DOHH2 (cell line): ENCODE data around the gene COL4A1.

Experiments
- H3F3A ChIP-seq: fragments of 200-600 bp; sonication (generic), shearing (Covaris generic); 2 replicates; pipeline ENCODE4 v1.6.0; 2016; ENCODE audit warnings: antibody characterized with exemption, mild to moderate bottlenecking; ENCODE audit not compliant: control insufficient read depth, insufficient read depth
- H3K27ac ChIP-seq: fragments of 200-600 bp; sonication (generic); 2 replicates; pipeline ENCODE4 v1.5.1; 2014; ENCODE audit warnings: low read depth, mild to moderate bottlenecking, low read length, moderate library complexity
- H3K27me3 ChIP-seq: fragments of 200-600 bp; sonication (generic); 2 replicates; pipeline ENCODE4 v1.6.1; 2014; ENCODE audit warnings: mild to moderate bottlenecking, low read length, mixed read lengths; ENCODE audit not compliant: control insufficient read depth
- H3K36me3 ChIP-seq: fragments of 200-600 bp; sonication (generic); 2 replicates; pipeline ENCODE4 v1.6.1; 2014; ENCODE audit warnings: mild to moderate bottlenecking, low read length, moderate library complexity, mixed read lengths; ENCODE audit not compliant: control insufficient read depth
- H3K4me1 ChIP-seq: fragments of 200-600 bp; sonication (generic); 2 replicates; pipeline ENCODE4 v1.6.1; 2014; ENCODE audit warnings: mild to moderate bottlenecking, low read length, mixed read lengths; ENCODE audit not compliant: control insufficient read depth
- H3K4me2 ChIP-seq: fragments of 200-600 bp; sonication (generic); 2 replicates; pipeline ENCODE4 v1.6.0; 2014; ENCODE audit warnings: mild to moderate bottlenecking, low read length, moderate library complexity
- H3K4me3 ChIP-seq: fragments of 200-600 bp; sonication (generic); 2 replicates; pipeline ENCODE4 v1.5.1; 2014; ENCODE audit warnings: mild to moderate bottlenecking, low read length, mixed read lengths
- H3K79me2 ChIP-seq: fragments of 200-600 bp; sonication (generic); 2 replicates; pipeline ENCODE4 v1.6.1; 2014; ENCODE audit warnings: mild to moderate bottlenecking, low read length, mixed read lengths; ENCODE audit not compliant: control insufficient read depth
- H3K9me2 ChIP-seq: fragments of 200-600 bp; sonication (generic); replicated peaks from 2 replicates; pipeline ENCODE4 v1.6.1; 2014; ENCODE audit warnings: mild to moderate bottlenecking, low read length, mixed read lengths; ENCODE audit not compliant: control insufficient read depth
- H3K9me3 ChIP-seq: fragments of 200-600 bp; sonication (generic); 2 replicates; pipeline ENCODE4 v1.6.1; 2014; ENCODE audit warnings: antibody characterized with exemption, low read length, mixed read lengths; ENCODE audit not compliant: control insufficient read depth, insufficient read depth
- H4K20me1 ChIP-seq: fragments of 200-600 bp; sonication (generic); 2 replicates; pipeline ENCODE4 v1.6.0; 2014; ENCODE audit warnings: low read depth, mild to moderate bottlenecking, antibody characterized with exemption, low read length, moderate library complexity; ENCODE audit not compliant: control insufficient read depth, insufficient read depth
- CTCF ChIP-seq: fragments of 200-600 bp; sonication (generic); IDR thresholded peaks from one replicate; pipeline ENCODE4 v1.5.1; 2014; ENCODE audit warnings: antibody characterized with exemption, mild to moderate bottlenecking, low read depth, low read length; ENCODE audit not compliant: poor library complexity, severe bottlenecking
- EZH2phosphoT487 ChIP-seq: fragments of 200-600 bp; sonication (generic); IDR thresholded peaks from 2 replicates; pipeline ENCODE4 v1.6.1; 2017; ENCODE audit warnings: borderline replicate concordance, mild to moderate bottlenecking, antibody characterized with exemption, low read length, moderate library complexity, mixed read lengths

Gene COL4A1

DNA sequence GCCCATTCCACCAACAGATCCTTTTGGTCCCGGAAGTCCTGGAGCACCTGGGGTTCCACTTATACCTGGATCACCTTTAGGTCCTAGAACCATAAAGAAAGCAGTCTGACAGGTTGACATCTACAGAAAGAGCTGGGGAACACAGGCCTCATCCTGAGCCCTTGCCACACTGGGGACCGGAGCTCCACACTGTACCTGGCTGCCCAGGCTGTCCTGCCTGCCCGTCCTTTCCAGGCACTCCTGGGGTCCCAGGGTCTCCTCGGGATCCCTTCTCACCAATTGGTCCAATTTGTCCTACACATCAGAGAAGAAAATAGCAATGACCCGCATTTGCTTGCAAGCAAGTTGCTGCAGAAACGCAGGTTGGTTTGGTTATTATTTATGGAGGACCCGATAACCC, 130.5 kb downstream of the COL4A1 start:
- TF ChIP-seq EZH2phosphoT487 (no peak), CTCF (no peak)
- Histone ChIP-seq H3K36me3 (no peaks in the 10 kb centered on the region), H3K4me1 (no peaks in the 10 kb centered on the region)

DNA sequence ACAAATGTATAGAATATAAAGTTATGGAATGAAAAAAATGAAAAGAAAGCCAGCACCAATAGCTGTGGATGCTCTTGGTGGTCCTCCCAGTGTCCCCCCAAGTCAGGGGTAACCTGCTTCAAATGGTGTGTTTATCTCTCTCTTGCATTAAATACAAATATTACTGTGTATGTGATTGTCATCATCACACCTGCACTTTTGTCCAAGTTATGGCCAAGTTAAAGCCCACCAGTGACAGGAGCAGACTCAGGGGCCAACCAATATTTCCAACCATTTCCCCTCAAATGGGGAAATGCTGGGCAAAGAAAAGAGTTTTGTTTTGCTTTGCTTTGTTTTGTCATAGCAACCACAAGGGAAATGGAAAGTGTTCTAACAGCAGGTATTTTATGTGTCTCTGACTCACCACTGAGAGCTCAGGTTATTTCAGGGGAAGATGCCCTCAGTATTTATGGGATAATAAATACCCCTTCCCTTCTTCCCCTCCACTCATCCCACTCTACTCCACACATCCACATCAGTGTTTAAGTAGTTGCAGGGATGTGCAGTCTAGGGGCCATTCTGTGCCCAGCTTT, 133.6 kb downstream of the COL4A1 start:
- H3K9me2 ChIP-seq, result no peaks in the 10 kb centered on the region
- no peak overlapping the region for H3K4me3 ChIP-seq
- TF ChIP-seq CTCF, result no peak
- no peak for TF ChIP-seq EZH2phosphoT487
- H3K4me2 ChIP-seq, result no peak overlapping the region
- H3K4me1 ChIP-seq, result no peaks in the 10 kb centered on the region
- no peaks in the 10 kb centered on the region for H3K36me3 ChIP-seq
- H3F3A ChIP-seq, result no peaks in the 10 kb centered on the region
- no peaks in the 10 kb centered on the region for H3K9me3 ChIP-seq
- no peaks in the 10 kb centered on the region for H3K79me2 ChIP-seq
- H4K20me1 ChIP-seq, result no peaks in the 10 kb centered on the region
- H3K27me3 ChIP-seq, result no peaks in the 10 kb centered on the region
- H3K27ac ChIP-seq, result no peak overlapping the region

More for the DNA sequence above, 130.5 kb downstream of the COL4A1 start:
- Histone ChIP-seq H3K4me2 (no peak overlapping the region), H3K79me2 (no peaks in the 10 kb centered on the region), H3K27ac (no peak overlapping the region), H3F3A (no peaks in the 10 kb centered on the region), H3K4me3 (no peak overlapping the region), H4K20me1 (no peaks in the 10 kb centered on the region), H3K27me3 (no peaks in the 10 kb centered on the region), H3K9me2 (no peaks in the 10 kb centered on the region), H3K9me3 (no peaks in the 10 kb centered on the region)

- H3K36me3 ChIP-seq, result no peaks in the 10 kb centered on the region
- H3K9me2 ChIP-seq, result no peaks in the 10 kb centered on the region
- TF ChIP-seq EZH2phosphoT487, result no peak
- TF ChIP-seq CTCF, result no peak
- no peak overlapping the region for H3K4me3 ChIP-seq
- H3K9me3 ChIP-seq, result no peaks in the 10 kb centered on the region
- H3K4me2 ChIP-seq, result no peak overlapping the region
- H3K27ac ChIP-seq, result no peak overlapping the region
- H3F3A ChIP-seq, result no peaks in the 10 kb centered on the region
- H3K79me2 ChIP-seq, result no peaks in the 10 kb centered on the region
- no peaks in the 10 kb centered on the region for H3K27me3 ChIP-seq
- no peaks in the 10 kb centered on the region for H3K4me1 ChIP-seq
- H4K20me1 ChIP-seq, result no peaks in the 10 kb centered on the region
Observed at GRCh38 chr13:110170882-110171281, 136.1 kb downstream of the COL4A1 start.
